ENCODE results near the gene NDST3.

DNA sequence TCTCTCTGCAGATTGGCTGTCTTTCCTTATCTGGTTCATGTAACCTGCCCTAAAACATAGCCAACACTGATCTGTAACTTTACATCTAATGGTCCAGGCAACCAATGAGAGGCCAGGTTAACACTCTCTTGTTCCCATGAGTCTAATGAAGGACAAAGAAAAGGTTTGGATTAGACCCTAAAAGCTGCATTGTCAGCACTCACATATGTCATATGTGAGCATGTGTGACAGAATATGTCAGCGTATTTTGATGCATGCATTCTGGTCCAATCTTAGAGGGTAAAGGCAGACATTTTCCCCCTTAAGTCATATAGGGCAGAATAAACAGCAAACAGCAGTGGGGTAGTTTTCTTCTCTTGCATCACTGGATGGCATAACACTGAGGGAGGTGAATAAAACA lies 3.7 kb downstream of the NDST3 start:
- TF ChIP-seq POLR2A (IDR thresholded peaks at IDR 0.05), result no peak
- TF ChIP-seq, protein P1, sequence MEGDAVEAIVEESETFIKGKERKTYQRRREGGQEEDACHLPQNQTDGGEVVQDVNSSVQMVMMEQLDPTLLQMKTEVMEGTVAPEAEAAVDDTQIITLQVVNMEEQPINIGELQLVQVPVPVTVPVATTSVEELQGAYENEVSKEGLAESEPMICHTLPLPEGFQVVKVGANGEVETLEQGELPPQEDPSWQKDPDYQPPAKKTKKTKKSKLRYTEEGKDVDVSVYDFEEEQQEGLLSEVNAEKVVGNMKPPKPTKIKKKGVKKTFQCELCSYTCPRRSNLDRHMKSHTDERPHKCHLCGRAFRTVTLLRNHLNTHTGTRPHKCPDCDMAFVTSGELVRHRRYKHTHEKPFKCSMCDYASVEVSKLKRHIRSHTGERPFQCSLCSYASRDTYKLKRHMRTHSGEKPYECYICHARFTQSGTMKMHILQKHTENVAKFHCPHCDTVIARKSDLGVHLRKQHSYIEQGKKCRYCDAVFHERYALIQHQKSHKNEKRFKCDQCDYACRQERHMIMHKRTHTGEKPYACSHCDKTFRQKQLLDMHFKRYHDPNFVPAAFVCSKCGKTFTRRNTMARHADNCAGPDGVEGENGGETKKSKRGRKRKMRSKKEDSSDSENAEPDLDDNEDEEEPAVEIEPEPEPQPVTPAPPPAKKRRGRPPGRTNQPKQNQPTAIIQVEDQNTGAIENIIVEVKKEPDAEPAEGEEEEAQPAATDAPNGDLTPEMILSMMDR (IDR thresholded peaks at IDR 0.05), result no peak
- no peak for TF ChIP-seq POLR2AphosphoS5 (IDR thresholded peaks at IDR 0.05)
- no peak for TF ChIP-seq EP300 (IDR thresholded peaks at IDR 0.05)
